GM19324 (cell line): ENCODE data around the gene SCAMP4.

ENCODE experiments used
- ATAC-seq: cut with Tn5 transposase; IDR thresholded peaks from one replicate; pipeline ENCODE4 v1.9.1; 2021; ENCODE audit warnings: mild to moderate bottlenecking, moderate library complexity; ENCODE audit not compliant: unreplicated experiment, low FRiP score

Gene SCAMP4

GRCh38 chr19:1954532-1954933, 49.3 kb downstream of the SCAMP4 start:
- ATAC-seq: no peak

GRCh38 chr19:1955171-1956121, 50.2 kb downstream of the SCAMP4 start:
- no peak for ATAC-seq

GRCh38 chr19:1956122-1956494, 50.9 kb downstream of the SCAMP4 start:
- no peak for ATAC-seq

- no peak for ATAC-seq
These were observed 51.8 kb downstream of the SCAMP4 start for GRCh38 chr19:1956868-1957492.

- ATAC-seq: no peak
These were observed 52.5 kb downstream of the SCAMP4 start for GRCh38 chr19:1957562-1958248.

- ATAC-seq: no peak
These were observed 54.9 kb downstream of the SCAMP4 start for GRCh38 chr19:1959928-1960589.

- ATAC-seq: no peak
These were observed 56.0 kb downstream of the SCAMP4 start for GRCh38 chr19:1961000-1961883.

GRCh38 chr19:1962674-1963073, 57.5 kb downstream of the SCAMP4 start:
- no peak for ATAC-seq

GRCh38 chr19:1967087-1967608, 61.9 kb downstream of the SCAMP4 start:
- no peak for ATAC-seq

- ATAC-seq: no peak
These were observed 63.3 kb downstream of the SCAMP4 start for GRCh38 chr19:1968279-1969175.

GRCh38 chr19:1969176-1970002, 64.2 kb downstream of the SCAMP4 start:
- ATAC-seq: no peak

- no peak for ATAC-seq
These were observed 65.0 kb downstream of the SCAMP4 start for GRCh38 chr19:1970003-1970805.

- ATAC-seq: no peak
These were observed 65.8 kb downstream of the SCAMP4 start for GRCh38 chr19:1970806-1971502.

GRCh38 chr19:1974381-1975161, 69.4 kb downstream of the SCAMP4 start:
- no peak for ATAC-seq

- ATAC-seq: no peak
These were observed 69.9 kb downstream of the SCAMP4 start for GRCh38 chr19:1975162-1975480.
